Small intestine (tissue), 7 donors: ENCODE results near the gene HES3. TPM values are rescaled to one million over a fixed set of nuclear protein-coding genes. Genes with fewer than 3 reads are reported as not detected.

Experiments
- DNase-seq, 2 donors: peaks; one replicate each; pipeline versions ENCODE4 v3.0.0 to v3.0.0-alpha.2; 2013
- FAIRE-seq: peaks from 2 replicates; lab custom pipeline; 2012; peaks lifted over from hg19 to GRCh38; lab: Jason Lieb, UNC
- H3K27ac ChIP-seq, 3 donors: one replicate each; pipeline ENCODE4 v1.5.1; 2013; ENCODE audit warnings: low read length in 2 of 3, mild to moderate bottlenecking in 2 of 3, control low read depth in 1 of 3, inconsistent platforms in 1 of 3, low read depth in 1 of 3, moderate library complexity in 1 of 3
- H3K27me3 ChIP-seq, 3 donors: one replicate each; pipeline ENCODE4 v1.6.1; 2013; ENCODE audit warnings: low read length in 3 of 3, inconsistent platforms in 1 of 3; ENCODE audit not compliant: control insufficient read depth in 3 of 3, insufficient read depth in 3 of 3
- H3K36me3 ChIP-seq, 3 donors: one replicate each; pipeline ENCODE4 v1.6.1; 2013; ENCODE audit warnings: low read length in 3 of 3, inconsistent platforms in 1 of 3, low read depth in 1 of 3, mild to moderate bottlenecking in 1 of 3, moderate library complexity in 1 of 3; ENCODE audit not compliant: control insufficient read depth in 3 of 3, insufficient read depth in 2 of 3
- H3K4me1 ChIP-seq, 3 donors: one replicate each; pipeline ENCODE4 v1.6.1; 2013; ENCODE audit warnings: low read length in 2 of 3, inconsistent platforms in 1 of 3, low read depth in 1 of 3, mild to moderate bottlenecking in 1 of 3, moderate library complexity in 1 of 3; ENCODE audit not compliant: control insufficient read depth in 3 of 3, insufficient read depth in 2 of 3
- H3K4me3 ChIP-seq, 3 donors: one replicate each; pipeline ENCODE4 v1.5.1; 2013; ENCODE audit warnings: low read length in 3 of 3, control low read depth in 1 of 3, inconsistent platforms in 1 of 3, low read depth in 1 of 3, mild to moderate bottlenecking in 1 of 3, moderate library complexity in 1 of 3
- H3K9me3 ChIP-seq, 2 donors: one replicate each; pipeline ENCODE4 v1.6.1; 2013; ENCODE audit warnings: low read depth in 1 of 2, low read length in 1 of 2; ENCODE audit not compliant: control insufficient read depth in 2 of 2, insufficient read depth in 1 of 2
- WGBS, 3 donors: extraction: QIAGEN DNeasy Blood & Tissue Kit; methylation state at CpG; one replicate each; pipeline ENCODE4 v1.1.7; 2013; 5-methylcytosine and 5-hydroxymethylcytosine counted together
- polyA plus RNA-seq, 4 donors: library from polyadenylated mRNA; stranded (reverse) in 3 of 4; unstranded in 1 of 4; fragments of 200-250 nt in 3 of 4; fragments of 120-200 nt in 1 of 4; gene quantifications; one replicate each; pipeline versions ENCODE4 v1.2.1 to v1.2.3, GENCODE V29; 2013
- donor health status: healthy with polysubstance abuse.
- donor health status: control.
- donor health status: control.
- donor health status: Bipolar disorder and iron deficiency.
- donor health status: healthy.

Gene HES3
- polyA plus RNA-seq, 4 donors: not detected

- Histone ChIP-seq H3K9me3 (no peaks in the 10 kb centered on the region), H3K27ac (peak overlapping the region in 1 of 3 donors; percentile 76), H3K27me3 (no peaks in the 10 kb centered on the region), H3K4me3 (no peak overlapping the region), H3K36me3 (peaks cover 2 to 83% (median 13%) of the 10 kb centered on the region in 3 donors), H3K4me1 (peaks cover 0 to 34% (median 0%) of the 10 kb centered on the region in 3 donors)
- WGBS, 3 donors: 89 to 94% (median 92%) methylated on average over 8 of the region's 8 CpGs
- DNase-seq: no peak
- FAIRE-seq: no peak
Measured at GRCh38 chr1:6225651-6226050, 18.3 kb upstream of the HES3 start.

DNA sequence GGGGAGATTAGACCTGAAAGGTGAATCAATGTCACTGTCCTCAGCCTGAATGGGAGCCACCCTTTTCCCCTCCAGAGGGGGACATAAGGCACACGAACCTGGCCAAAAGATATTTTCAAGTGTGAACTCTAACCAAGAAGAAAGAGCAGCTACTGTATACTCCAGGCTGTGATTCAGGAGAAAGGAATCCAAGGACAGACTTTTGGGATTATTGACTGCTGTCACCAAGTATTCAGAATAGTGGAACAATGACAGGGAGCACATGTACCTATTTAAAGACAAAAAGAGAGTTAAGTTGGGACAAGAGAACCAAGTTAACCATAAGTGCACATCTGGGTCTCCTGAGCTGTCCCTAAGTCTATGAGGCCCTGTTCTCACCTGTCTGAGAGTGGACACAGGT, 10.6 kb upstream of the HES3 start:
- FAIRE-seq (no peak), DNase-seq (no peak)
- Histone ChIP-seq H3K9me3 (no peaks in the 10 kb centered on the region), H3K4me3 (no peak overlapping the region), H3K27ac (no peak overlapping the region), H3K36me3 (peaks cover 4 to 53% (median 9%) of the 10 kb centered on the region in 3 donors), H3K27me3 (no peaks in the 10 kb centered on the region), H3K4me1 (peaks cover 0 to 9% (median 3%) of the 10 kb centered on the region in 3 donors)
- 43 to 83% (median 66%) methylated on average over 1 of the region's 1 CpG for WGBS, 3 donors

DNA sequence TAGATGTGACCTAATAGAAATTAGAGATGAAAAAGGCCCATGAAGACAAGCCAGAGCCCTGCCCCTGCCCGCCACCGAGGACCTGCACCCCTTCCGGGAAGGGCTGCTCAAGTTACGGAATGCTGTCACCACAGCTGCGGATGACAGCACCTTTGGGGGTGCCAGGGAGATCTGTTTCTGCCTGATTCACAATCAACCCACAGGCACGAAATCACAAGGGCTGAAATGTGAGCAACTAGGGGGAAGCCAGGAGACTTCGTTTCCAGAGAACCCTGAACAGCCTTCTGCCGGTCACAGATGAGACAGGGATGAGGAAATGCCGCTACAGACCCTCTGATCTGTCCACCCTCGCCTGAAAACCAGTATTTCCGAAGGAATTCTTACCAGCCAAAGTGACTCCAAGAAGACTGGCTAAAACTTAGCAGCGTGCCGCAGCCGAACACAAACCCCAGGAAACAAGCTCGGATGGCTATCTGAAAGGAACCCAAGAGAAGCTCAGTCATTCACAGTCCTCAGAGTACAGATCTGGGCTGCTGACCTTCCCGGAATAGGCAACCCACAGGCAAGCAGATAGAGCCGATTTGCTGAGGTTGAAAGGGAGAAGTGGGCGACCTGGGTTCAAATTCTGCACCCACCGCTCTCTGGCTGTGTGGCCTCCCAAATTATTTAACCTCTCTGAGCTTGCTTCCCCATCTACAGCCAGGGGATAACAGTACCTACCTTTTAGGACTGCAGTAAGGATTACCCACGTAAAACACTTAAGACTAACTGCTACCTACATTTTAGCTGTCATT, 9.3 kb upstream of the HES3 start:
- 35 to 43% (median 41%) methylated on average over 20 of the region's 20 CpGs for WGBS, 3 donors
- H3K36me3 ChIP-seq: peaks cover 2 to 42% (median 9%) of the 10 kb centered on the region in 3 donors
- H3K27me3 ChIP-seq: peaks cover 0 to 2% (median 0%) of the 10 kb centered on the region in 3 donors
- peaks cover 0 to 15% (median 3%) of the 10 kb centered on the region in 3 donors for H3K4me1 ChIP-seq
- H3K27ac ChIP-seq: peak overlapping the region in 1 of 3 donors; percentile 48
- H3K4me3 ChIP-seq: peak overlapping the region in 2 of 3 donors; percentile 75 to 97
- no peaks in the 10 kb centered on the region for H3K9me3 ChIP-seq
- FAIRE-seq: no peak
- DNase-seq: no peak

DNA sequence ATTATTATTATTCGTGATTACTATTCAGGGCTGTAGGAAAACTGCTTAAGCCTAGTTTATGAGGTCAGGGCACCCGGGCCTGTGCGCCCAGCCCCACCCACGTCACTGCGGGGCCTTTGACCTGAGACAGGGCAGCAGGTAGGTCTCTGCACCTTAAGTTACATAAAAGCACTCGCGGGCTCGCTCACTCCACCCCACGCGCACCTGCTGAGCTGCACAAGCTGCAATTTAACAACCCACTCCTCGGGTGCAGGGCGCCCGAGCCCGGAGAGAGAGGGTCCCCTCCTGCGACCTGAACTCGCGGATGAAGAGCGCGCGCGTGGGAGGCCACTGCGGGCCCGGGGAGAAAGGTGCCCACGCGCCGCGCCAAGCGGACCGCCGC, 8.7 kb upstream of the HES3 start:
- Histone ChIP-seq H3K9me3 (no peaks in the 10 kb centered on the region), H3K4me3 (peak overlapping the region; percentile 75 to 97 (median 90)), H3K36me3 (peaks cover 2 to 36% (median 9%) of the 10 kb centered on the region in 3 donors), H3K27me3 (peaks cover 0 to 5% (median 2%) of the 10 kb centered on the region in 3 donors), H3K4me1 (peaks cover 0 to 21% (median 3%) of the 10 kb centered on the region in 3 donors), H3K27ac (peak overlapping the region; percentile 48 to 87 (median 64))
- FAIRE-seq (no peak), DNase-seq (peak; percentile 66 to 82)
- WGBS, 3 donors: 0 to 1% (median 0%) methylated on average over 14 to 30 of the region's 30 CpGs

GRCh38 chr1:6237093-6237492, 6.9 kb upstream of the HES3 start:
- Histone ChIP-seq H3K27ac (no peak overlapping the region), H3K27me3 (peaks cover 6 to 23% (median 14%) of the 10 kb centered on the region in 3 donors), H3K4me3 (no peak overlapping the region), H3K36me3 (peaks cover 2 to 21% (median 4%) of the 10 kb centered on the region in 3 donors), H3K4me1 (peaks cover 1 to 37% (median 3%) of the 10 kb centered on the region in 3 donors), H3K9me3 (no peaks in the 10 kb centered on the region)
- WGBS, 3 donors: 88 to 91% (median 89%) methylated on average over 4 of the region's 4 CpGs
- DNase-seq (no peak), FAIRE-seq (no peak)

GRCh38 chr1:6239213-6239752, 4.7 kb upstream of the HES3 start:
- Histone ChIP-seq H3K4me1 (peaks cover 2 to 36% (median 3%) of the 10 kb centered on the region in 3 donors), H3K9me3 (no peaks in the 10 kb centered on the region), H3K27me3 (peaks cover 13 to 41% (median 29%) of the 10 kb centered on the region in 3 donors), H3K36me3 (peaks cover 0 to 4% (median 0%) of the 10 kb centered on the region in 3 donors), H3K27ac (no peak overlapping the region), H3K4me3 (no peak overlapping the region)
- FAIRE-seq (no peak), DNase-seq (no peak)
- WGBS, 3 donors: 39 to 71% (median 67%) methylated on average over 7 of the region's 7 CpGs

DNA sequence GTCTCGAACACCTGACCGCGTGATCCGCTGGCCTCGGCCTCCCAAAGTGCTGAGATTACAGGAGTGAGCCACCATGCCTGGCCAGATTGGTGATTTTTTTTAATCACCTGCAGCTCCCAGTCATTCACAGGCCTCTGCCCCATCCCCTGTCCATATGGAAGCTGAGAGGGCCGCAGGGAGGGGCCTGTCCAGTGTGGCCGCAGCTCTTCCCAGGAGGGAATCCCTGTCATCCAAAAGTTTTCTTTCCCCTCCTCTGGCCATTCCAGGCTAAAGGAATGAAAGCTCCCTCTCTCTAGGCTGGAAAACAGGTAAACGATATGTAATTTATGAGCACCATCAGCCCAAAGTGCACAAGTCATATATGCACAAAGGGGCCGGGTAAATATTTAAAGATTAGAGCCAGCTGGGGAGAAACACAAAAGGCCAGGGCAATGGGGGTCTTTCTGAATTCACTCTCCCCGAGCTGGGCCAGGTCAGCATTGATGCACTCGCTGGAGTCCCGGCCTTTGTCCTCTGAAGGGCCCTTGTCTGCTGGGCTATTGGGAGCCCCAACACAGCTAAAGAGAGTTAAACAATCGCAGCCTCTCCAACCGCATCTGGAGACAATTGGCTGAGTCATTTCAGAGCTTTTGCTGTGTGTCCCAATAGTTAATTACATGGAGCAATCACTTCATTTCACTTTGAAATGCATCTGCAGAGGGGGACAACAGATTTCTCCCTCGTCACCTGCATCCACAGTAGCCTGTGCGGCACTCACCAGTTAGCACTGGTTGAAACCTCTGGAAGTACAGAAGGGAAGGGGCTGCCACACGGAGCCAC, 3.8 kb upstream of the HES3 start:
- H3K27ac ChIP-seq: peak overlapping the region in 1 of 3 donors; percentile 40
- H3K27me3 ChIP-seq: peaks cover 13 to 46% (median 34%) of the 10 kb centered on the region in 3 donors
- WGBS, 3 donors: 30 to 45% (median 43%) methylated on average over 17 of the region's 17 CpGs
- H3K36me3 ChIP-seq: no peaks in the 10 kb centered on the region
- peaks cover 0 to 27% (median 2%) of the 10 kb centered on the region in 3 donors for H3K4me1 ChIP-seq
- FAIRE-seq: no peak
- H3K9me3 ChIP-seq: no peaks in the 10 kb centered on the region
- H3K4me3 ChIP-seq: no peak overlapping the region
- DNase-seq: peak in 1 of 2 donors; percentile 70
